Measurements from ENCODE around the gene CLEC3B.

CLEC3B gene

DNA sequence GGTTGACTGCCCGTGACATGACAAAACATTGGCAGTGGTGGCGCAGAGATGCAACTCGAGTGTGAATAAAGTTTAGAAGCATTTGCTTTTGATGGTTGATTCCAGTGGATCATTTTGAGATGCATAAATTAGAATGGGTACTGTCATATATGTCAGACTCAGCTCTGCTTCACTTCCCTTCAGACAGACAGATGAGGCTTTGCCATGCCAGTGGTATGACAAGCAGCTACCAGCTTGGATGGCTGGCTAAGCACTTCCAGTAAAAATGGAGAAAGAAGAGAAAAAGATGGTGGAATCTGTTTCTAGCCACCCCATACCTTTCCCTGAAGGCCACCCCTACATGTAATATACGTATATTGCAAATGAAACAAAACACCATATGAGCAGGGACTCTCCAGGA, 13.5 kb upstream of the CLEC3B start:
- TF ChIP-seq ZFX (IDR thresholded peaks at IDR 0.05): no peak
- TF ChIP-seq, protein P1, sequence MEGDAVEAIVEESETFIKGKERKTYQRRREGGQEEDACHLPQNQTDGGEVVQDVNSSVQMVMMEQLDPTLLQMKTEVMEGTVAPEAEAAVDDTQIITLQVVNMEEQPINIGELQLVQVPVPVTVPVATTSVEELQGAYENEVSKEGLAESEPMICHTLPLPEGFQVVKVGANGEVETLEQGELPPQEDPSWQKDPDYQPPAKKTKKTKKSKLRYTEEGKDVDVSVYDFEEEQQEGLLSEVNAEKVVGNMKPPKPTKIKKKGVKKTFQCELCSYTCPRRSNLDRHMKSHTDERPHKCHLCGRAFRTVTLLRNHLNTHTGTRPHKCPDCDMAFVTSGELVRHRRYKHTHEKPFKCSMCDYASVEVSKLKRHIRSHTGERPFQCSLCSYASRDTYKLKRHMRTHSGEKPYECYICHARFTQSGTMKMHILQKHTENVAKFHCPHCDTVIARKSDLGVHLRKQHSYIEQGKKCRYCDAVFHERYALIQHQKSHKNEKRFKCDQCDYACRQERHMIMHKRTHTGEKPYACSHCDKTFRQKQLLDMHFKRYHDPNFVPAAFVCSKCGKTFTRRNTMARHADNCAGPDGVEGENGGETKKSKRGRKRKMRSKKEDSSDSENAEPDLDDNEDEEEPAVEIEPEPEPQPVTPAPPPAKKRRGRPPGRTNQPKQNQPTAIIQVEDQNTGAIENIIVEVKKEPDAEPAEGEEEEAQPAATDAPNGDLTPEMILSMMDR (conservative IDR thresholded peaks at IDR 0.05): no peak
- H3K27ac ChIP-seq: no peak overlapping the region

DNA sequence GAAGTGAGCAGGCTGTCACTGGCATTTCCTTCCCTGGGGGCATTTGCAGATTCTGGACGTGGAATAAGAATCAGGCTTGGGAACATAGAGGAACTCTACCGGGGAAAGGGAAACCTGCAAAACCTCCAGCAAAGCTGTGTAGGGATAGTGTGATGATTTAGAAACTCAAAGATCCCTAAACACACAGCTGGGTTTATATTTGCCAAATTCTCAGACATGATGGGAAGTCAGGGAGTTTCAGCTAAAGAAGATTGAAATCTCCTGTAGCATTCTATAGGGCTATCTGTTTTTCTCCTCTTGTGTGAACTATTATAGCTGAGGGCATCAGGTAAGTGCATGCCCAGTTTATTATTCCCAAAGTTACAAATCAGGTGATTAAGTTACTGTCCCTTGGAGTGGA, 9.2 kb upstream of the CLEC3B start:
- H3K27ac ChIP-seq: no peak overlapping the region

DNA sequence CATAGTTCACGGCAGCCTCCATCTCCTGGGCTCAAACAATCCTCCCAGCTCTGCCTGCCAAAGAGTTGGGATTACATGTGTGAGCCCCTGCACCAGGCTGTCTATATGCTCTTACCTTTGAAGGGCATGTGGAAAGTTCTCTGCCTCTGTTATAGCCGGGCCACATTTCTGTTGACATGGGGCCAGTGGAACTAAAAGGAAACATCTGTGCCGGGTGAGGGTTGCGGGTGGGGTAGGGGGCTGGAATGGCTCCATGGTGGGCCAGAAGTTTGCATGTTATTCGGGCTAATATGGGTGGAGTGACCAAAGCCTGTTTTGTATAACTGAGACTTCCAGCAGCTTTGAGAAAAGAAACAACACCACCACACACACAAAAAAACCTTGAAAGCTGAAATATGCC, 8.3 kb upstream of the CLEC3B start:
- TF ChIP-seq, protein P1 (conservative IDR thresholded peaks at IDR 0.05): no peak
- no peak for TF ChIP-seq ZFX (IDR thresholded peaks at IDR 0.05)

More for the DNA sequence above, 9.2 kb upstream of the CLEC3B start:
- no peak for TF ChIP-seq ZFX (IDR thresholded peaks at IDR 0.05)
- TF ChIP-seq, protein P1 (conservative IDR thresholded peaks at IDR 0.05): no peak

DNA sequence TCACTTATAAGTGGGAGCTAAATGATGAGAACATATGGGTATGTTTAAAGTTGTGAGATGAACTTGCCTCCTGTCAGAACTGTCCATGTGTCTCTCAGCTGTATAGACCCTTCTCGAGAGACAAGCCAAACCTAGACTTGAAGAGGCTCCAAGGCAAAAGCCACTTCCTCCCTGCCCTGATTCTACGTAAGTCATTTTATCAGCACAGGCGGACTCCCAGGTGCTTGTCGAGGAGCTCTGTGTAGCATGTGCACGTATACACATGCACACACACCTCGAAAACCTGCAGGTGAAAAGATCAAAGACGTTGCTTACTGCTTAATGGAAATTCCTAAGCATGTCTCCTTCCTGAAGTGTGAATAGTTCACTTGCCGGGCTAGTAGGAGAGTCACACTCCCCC, 5.6 kb upstream of the CLEC3B start:
- no peak for TF ChIP-seq ZFX (IDR thresholded peaks at IDR 0.05)
- TF ChIP-seq, protein P1 (conservative IDR thresholded peaks at IDR 0.05): no peak
- H3K27ac ChIP-seq: no peak overlapping the region

More for the DNA sequence above, 8.3 kb upstream of the CLEC3B start:
- H3K27ac ChIP-seq: no peak overlapping the region

DNA sequence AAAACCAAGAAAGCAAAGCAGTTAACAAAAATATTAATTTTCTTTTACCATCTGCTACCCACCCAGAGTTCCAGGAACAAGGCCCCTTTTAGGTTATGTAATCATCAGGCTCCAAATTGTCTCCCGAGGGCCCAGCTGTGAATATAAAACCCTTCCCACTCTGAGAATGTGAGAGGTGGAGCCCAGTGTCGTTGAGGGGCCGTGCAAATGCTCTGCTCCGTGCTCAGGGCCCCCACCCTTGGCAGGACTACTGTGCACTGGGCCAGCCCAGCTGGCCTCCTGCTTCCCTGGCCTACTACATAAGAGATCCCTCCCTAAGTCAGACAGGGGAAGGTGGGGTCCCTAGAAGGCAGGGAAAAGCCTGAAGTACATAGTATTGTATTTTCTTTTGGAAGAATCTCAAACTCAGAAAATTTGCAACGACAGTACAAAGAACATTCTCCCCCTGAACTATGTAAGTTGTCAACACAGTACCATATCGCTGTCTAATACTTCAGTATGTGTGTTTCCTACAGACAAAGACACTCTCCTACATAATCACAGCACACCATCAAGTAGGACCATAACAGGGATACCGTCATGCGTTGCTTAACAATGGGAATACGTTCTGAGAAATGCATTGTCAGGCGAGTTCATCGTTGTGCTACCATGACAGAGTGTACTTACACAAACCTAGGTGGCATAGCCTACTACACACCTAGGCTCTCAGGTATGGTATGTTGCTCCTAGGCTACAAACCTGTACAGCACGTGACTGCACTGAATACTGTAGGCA, 4.4 kb upstream of the CLEC3B start:
- no peak overlapping the region for H3K27ac ChIP-seq
- TF ChIP-seq, protein P1 (conservative IDR thresholded peaks at IDR 0.05): no peak
- TF ChIP-seq ZFX (IDR thresholded peaks at IDR 0.05): no peak

DNA sequence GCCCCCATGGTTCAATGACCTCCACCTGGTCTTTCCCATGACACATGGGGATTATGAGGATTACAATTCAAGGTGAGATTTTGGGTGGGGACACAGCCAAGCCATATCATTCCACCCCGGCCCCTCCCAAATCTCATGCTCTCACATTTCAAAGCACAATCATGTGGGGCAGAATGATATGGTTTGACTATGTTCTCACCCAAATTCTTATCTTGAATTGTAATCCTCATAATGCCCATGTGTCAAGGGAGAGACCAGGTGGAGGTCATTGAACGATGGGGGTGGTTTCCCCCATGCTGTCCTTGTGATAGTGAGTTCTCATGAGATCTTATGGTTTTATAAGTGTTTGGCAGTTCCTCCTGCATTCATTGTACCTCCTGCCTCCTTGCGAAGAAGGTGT, 2.4 kb upstream of the CLEC3B start:
- no peak overlapping the region for H3K27ac ChIP-seq
- TF ChIP-seq, protein P1 (conservative IDR thresholded peaks at IDR 0.05): no peak

DNA sequence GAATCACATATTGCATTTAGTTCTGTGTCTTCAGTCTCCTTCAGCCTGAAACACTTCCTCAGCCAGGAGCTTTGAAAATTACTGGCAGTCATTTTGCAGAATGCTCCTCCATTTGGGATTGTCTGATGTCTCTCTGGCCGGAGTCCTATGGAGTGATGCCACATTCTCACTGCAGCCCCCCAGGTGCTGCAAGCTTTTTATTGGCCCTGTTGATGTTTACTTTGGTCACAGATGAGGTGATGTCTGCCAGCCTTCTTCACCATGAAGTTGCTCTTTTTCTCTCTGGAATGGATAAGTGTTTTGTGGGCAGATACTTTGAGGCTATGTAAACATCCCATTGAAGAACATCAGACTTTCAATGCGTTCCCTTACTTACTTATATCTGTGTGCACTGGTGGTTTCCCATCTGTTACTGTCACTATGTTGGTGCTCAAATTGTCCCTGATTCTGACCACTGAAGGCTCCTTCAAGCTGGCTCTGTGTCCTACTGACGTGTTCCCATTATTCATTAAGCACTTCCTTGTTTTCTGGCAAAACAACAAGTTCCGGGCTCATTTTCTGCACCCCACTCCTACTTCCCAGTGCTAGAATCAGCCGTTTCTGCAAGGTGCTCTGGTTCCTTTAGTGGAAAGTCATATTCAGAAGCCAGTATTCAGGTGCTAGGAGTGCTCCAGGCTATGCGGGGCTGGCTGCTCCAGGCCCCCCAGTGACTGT, 1.4 kb upstream of the CLEC3B start:
- H3K27ac ChIP-seq: no peak overlapping the region
- TF ChIP-seq, protein P1 (conservative IDR thresholded peaks at IDR 0.05): no peak
- no peak for TF ChIP-seq ZFX (IDR thresholded peaks at IDR 0.05)

All from C4-2B (cell line).